CD8-positive, alpha-beta memory T cell (primary cell): ENCODE measurements around the gene GGN. TPM values are rescaled to one million over a fixed set of nuclear protein-coding genes. Genes with fewer than 3 reads are reported as not detected.

ENCODE experiments used
- CTCF ChIA-PET: fragments of 350-600 bp; sonication (Branson Sonifier 250); formaldehyde crosslinking; loops from one replicate; lab custom pipeline; 2021; ENCODE audit warnings: antibody characterized with exemption; lab: Charles Lee
- POLR2A ChIA-PET: fragments of 350-600 bp; sonication (Branson Sonifier 250); formaldehyde crosslinking; loops from one replicate; lab custom pipeline; 2021; ENCODE audit warnings: antibody characterized with exemption; lab: Charles Lee
- DNase-seq, 5 donors: peaks; one replicate each; pipeline versions ENCODE4 v3.0.0 to v3.0.0-alpha.2; 2020 to 2022; ENCODE audit warnings: mixed read lengths in 1 of 5
- H3K27ac ChIP-seq: one replicate; pipeline ENCODE4 v1.7.0; 2013; ENCODE audit warnings: low read depth, mild to moderate bottlenecking, low read length, moderate library complexity
- H3K27me3 ChIP-seq: 2 replicates; pipeline ENCODE4 v1.7.0; 2013; ENCODE audit warnings: low read length, mild to moderate bottlenecking; ENCODE audit not compliant: insufficient read depth, poor library complexity, severe bottlenecking
- H3K36me3 ChIP-seq: 2 replicates; pipeline ENCODE4 v1.7.0; 2013; ENCODE audit warnings: mild to moderate bottlenecking, low read length, moderate library complexity; ENCODE audit not compliant: insufficient read depth
- H3K4me1 ChIP-seq: 2 replicates; pipeline ENCODE4 v1.7.0; 2013; ENCODE audit warnings: mild to moderate bottlenecking, low read length, moderate library complexity; ENCODE audit not compliant: insufficient read depth
- H3K4me3 ChIP-seq: 2 replicates; pipeline ENCODE4 v1.7.0; 2013; ENCODE audit warnings: mild to moderate bottlenecking, low read length
- H3K9me3 ChIP-seq: 2 replicates; pipeline ENCODE4 v1.7.0; 2013; ENCODE audit warnings: mild to moderate bottlenecking, low read length
- H3K27ac Mint-ChIP-seq, 8 donors: one replicate each; pipeline ENCODE4 v1.8.0; 2020 to 2021; ENCODE audit warnings: mixed read lengths in 8 of 8, mild to moderate bottlenecking in 6 of 8, inconsistent platforms in 3 of 8, moderate library complexity in 3 of 8
- H3K27me3 Mint-ChIP-seq, 2 donors: one replicate each; pipeline ENCODE4 v1.8.0; 2020 to 2021; ENCODE audit warnings: mixed read lengths in 2 of 2, mild to moderate bottlenecking in 1 of 2, moderate library complexity in 1 of 2
- H3K36me3 Mint-ChIP-seq, 3 donors: one replicate each; pipeline ENCODE4 v1.8.0; 2020 to 2021; ENCODE audit warnings: mixed read lengths in 3 of 3, inconsistent platforms in 1 of 3, mild to moderate bottlenecking in 1 of 3
- H3K4me1 Mint-ChIP-seq, 3 donors: one replicate each; pipeline ENCODE4 v1.8.0; 2020 to 2021; ENCODE audit warnings: mixed read lengths in 3 of 3, inconsistent platforms in 1 of 3, mild to moderate bottlenecking in 1 of 3
- H3K4me3 Mint-ChIP-seq, 7 donors: one replicate each; pipeline ENCODE4 v1.8.0; 2020 to 2021; ENCODE audit warnings: mixed read lengths in 7 of 7, mild to moderate bottlenecking in 6 of 7, moderate library complexity in 4 of 7, inconsistent platforms in 2 of 7
- H3K9me3 Mint-ChIP-seq, 5 donors: one replicate each; pipeline ENCODE4 v1.8.0; 2020 to 2022; ENCODE audit warnings: mixed read lengths in 5 of 5, mild to moderate bottlenecking in 3 of 5, moderate library complexity in 2 of 5, inconsistent platforms in 1 of 5
- polyA plus RNA-seq: library from polyadenylated mRNA; unstranded; fragments of 300-500 nt; fragmentation: Illumina TruSeq; gene quantifications from one replicate; pipeline ENCODE4 v1.2.3, GENCODE V29; 2021
- total RNA-seq, 2 experiments: library from RNA; stranded (reverse); gene quantifications; one replicate each; pipeline ENCODE4 v1.2.3, GENCODE V29; 2021

Gene GGN
- total and polyA plus RNA-seq, 3 experiments from 2014 or later: 0.15 TPM; not detected in 2

DNA sequence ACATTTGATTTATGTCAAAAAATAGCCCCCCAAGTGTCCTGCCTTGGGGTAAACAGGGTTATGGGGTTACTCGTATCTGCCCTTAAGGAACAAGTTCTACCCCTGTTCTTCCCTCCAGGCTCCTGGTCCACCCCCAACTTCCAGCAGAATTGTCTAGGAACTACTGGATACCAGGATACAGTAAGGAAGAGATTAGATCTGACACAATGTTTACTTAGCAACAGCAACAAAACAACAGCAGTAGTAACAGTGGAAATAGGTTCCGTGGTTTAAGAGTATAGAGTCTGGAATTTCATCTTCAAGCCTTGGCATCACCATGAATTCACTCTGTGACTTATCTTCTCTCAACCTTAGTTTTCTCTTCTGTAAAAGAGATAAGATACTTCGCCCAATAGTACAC lies 13.3 kb upstream of the GGN start:
- Histone ChIP-seq H3K9me3 (no peaks in the 10 kb centered on the region), H3K4me3 (no peak overlapping the region), H3K36me3 (peaks cover 10% of the 10 kb centered on the region), H3K27ac (no peak overlapping the region), H3K4me1 (peaks cover 14% of the 10 kb centered on the region), H3K27me3 (no peaks in the 10 kb centered on the region)
- Mint-ChIP-seq H3K27ac (no peak overlapping the region), H3K4me1 (peaks cover 24 to 35% (median 26%) of the 10 kb centered on the region in 3 donors), H3K4me3 (peak overlapping the region in 2 of 7 donors; percentile 23 to 66), H3K9me3 (no peaks in the 10 kb centered on the region), H3K27me3 (peaks cover 0 to 8% of the 10 kb centered on the region in 2 donors), H3K36me3 (peaks cover 0 to 10% (median 0%) of the 10 kb centered on the region in 3 donors)
- CTCF ChIA-PET: interaction anchor here (3.0 kb wide), 1 partner anchor 26 kb away, joined by 37 read pairs; the partner anchor contains the start of gene PSMD8
- no peak for DNase-seq
- POLR2A ChIA-PET: no interaction called here

DNA sequence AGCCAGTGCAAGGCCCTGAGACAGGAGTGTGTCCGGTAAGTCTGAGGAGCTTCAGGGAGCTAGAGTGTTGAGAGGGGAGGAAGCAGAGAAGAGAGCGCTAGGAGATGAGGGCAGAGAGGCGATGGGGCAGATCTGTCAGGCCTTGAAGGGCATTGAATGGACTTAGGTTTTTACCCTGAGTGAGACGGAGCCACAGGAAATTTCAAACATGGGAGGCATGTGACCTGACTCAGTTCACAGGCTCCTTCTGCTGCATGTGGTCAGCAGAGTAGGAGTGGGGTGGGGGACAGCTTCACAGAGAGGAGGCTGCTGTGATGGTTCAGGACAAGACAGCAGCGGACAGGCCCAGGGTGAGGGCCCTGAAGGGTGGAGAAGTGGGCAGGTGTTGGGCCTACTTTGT lies 12.5 kb upstream of the GGN start:
- ChIA-PET POLR2A (interaction anchor here (0.6 kb wide), 1 partner anchor 529 kb away, joined by 4 read pairs; no protein-coding TSS in a partner anchor), CTCF (no interaction called here)
- H3K27ac Mint-ChIP-seq: peak overlapping the region in 2 of 8 donors; percentile 21 to 46
- H3K36me3 Mint-ChIP-seq: peaks cover 0 to 8% (median 0%) of the 10 kb centered on the region in 3 donors
- H3K36me3 ChIP-seq: peaks cover 9% of the 10 kb centered on the region
- H3K27me3 Mint-ChIP-seq: peaks cover 0 to 8% of the 10 kb centered on the region in 2 donors
- no peaks in the 10 kb centered on the region for H3K9me3 Mint-ChIP-seq
- H3K27ac ChIP-seq: no peak overlapping the region
- H3K4me1 Mint-ChIP-seq: peaks cover 23 to 34% (median 25%) of the 10 kb centered on the region in 3 donors
- peak overlapping the region in 2 of 7 donors; percentile 11 to 73 for H3K4me3 Mint-ChIP-seq
- DNase-seq: no peak
- H3K4me3 ChIP-seq: no peak overlapping the region
- H3K9me3 ChIP-seq: no peaks in the 10 kb centered on the region
- H3K27me3 ChIP-seq: no peaks in the 10 kb centered on the region
- peaks cover 17% of the 10 kb centered on the region for H3K4me1 ChIP-seq

DNA sequence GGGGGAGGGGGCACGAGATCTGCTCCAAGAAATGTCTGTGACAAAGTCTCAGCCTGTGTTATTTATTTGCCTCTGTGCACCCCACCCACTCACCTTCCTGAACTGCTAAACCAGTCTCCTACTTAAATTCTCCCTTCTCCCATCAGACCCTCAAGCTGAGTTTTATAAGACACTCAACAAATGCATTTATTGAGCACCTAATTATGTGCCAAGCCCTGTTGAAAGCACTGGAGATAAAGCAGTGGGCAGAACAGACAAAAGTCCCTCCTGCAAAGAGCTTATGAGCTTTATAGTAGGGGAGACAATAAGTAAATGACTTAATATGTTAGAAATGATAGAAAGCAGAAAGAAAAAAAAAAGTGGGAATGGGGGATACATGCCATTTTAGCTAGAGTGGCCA lies 11.7 kb upstream of the GGN start:
- Histone ChIP-seq H3K4me1 (peaks cover 25% of the 10 kb centered on the region), H3K36me3 (peaks cover under 1% of the 10 kb centered on the region), H3K4me3 (no peak overlapping the region), H3K27me3 (no peaks in the 10 kb centered on the region), H3K9me3 (no peaks in the 10 kb centered on the region), H3K27ac (no peak overlapping the region)
- DNase-seq: no peak
- H3K27me3 Mint-ChIP-seq: peaks cover 2 to 8% of the 10 kb centered on the region in 2 donors
- peaks cover 22 to 35% (median 23%) of the 10 kb centered on the region in 3 donors for H3K4me1 Mint-ChIP-seq
- peak overlapping the region in 1 of 7 donors; percentile 73 for H3K4me3 Mint-ChIP-seq
- H3K27ac Mint-ChIP-seq: no peak overlapping the region
- no peaks in the 10 kb centered on the region for H3K9me3 Mint-ChIP-seq
- peaks cover 0 to 3% (median 0%) of the 10 kb centered on the region in 3 donors for H3K36me3 Mint-ChIP-seq
- ChIA-PET CTCF (no interaction called here), POLR2A (no interaction called here)

DNA sequence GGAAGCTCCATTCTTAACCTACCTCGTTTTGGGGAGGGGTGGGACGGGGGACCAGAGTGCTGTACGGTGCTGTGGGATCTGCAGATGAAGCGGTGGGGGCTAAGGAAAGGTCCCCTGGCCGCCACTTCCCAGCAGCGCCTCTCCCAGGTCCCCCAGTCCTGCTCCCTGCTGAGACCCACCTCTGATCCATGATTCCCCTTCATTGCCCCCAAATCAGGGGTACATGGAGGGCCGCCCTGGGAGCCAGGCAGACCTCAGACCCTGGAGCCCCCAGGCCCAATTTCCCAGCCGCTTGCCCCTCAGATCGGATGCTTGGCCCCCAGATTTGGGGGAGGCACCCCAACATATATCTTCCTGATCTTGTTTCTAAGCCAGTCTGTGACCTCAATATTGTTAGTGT lies 11.2 kb upstream of the GGN start:
- H3K4me3 ChIP-seq: no peak overlapping the region
- POLR2A ChIA-PET: interaction anchor here (0.6 kb wide), 1 partner anchor 304 kb away, joined by 3 read pairs; no protein-coding TSS in a partner anchor
- H3K36me3 ChIP-seq: no peaks in the 10 kb centered on the region
- no peak overlapping the region for H3K27ac ChIP-seq
- DNase-seq: no peak
- CTCF ChIA-PET: no interaction called here
- no peaks in the 10 kb centered on the region for H3K9me3 ChIP-seq
- peaks cover 2 to 8% of the 10 kb centered on the region in 2 donors for H3K27me3 Mint-ChIP-seq
- H3K4me1 ChIP-seq: peaks cover 24% of the 10 kb centered on the region
- no peaks in the 10 kb centered on the region for H3K9me3 Mint-ChIP-seq
- no peak overlapping the region for H3K27ac Mint-ChIP-seq
- no peaks in the 10 kb centered on the region for H3K27me3 ChIP-seq
- H3K4me1 Mint-ChIP-seq: peaks cover 21 to 34% (median 22%) of the 10 kb centered on the region in 3 donors
- H3K4me3 Mint-ChIP-seq: peak overlapping the region in 1 of 7 donors; percentile 73
- H3K36me3 Mint-ChIP-seq: peaks cover 0 to 3% (median 0%) of the 10 kb centered on the region in 3 donors

DNA sequence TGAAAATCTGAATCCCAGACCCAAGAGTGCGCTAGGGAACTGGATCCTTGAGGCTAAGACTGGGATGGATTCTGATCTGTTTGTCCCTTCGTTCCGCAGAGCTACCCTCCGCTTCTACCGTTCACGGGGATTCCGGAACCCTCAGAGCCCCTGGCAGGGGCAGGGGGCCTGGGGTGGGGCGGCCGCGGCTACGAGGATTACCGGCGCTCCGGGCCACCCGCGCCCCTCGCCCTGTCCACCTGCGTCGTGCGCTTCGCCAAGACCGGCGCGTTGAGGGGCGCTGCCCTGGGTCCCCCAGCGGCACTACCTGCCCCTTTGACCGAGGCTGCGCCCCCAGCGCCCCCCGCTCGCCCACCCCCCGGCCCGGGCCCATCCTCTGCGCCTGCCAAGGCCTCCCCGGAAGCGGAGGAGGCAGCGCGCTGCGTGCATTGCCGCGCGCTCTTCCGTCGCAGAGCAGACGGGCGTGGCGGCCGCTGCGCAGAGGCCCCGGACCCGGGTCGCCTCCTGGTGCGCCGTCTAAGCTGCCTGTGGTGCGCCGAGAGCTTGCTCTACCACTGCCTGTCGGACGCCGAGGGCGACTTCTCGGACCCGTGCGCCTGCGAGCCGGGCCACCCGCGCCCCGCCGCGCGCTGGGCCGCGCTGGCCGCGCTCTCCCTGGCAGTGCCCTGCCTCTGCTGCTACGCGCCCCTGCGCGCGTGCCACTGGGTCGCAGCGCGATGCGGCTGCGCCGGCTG lies 7.7 kb upstream of the GGN start:
- no peaks in the 10 kb centered on the region for H3K9me3 ChIP-seq
- H3K4me1 ChIP-seq: peaks cover 15% of the 10 kb centered on the region
- H3K36me3 ChIP-seq: no peaks in the 10 kb centered on the region
- H3K27me3 ChIP-seq: no peaks in the 10 kb centered on the region
- peaks cover 3 to 8% of the 10 kb centered on the region in 2 donors for H3K27me3 Mint-ChIP-seq
- peak overlapping the region; percentile 36 to 87 (median 63) for H3K4me3 Mint-ChIP-seq
- peaks cover 20 to 22% (median 22%) of the 10 kb centered on the region in 3 donors for H3K4me1 Mint-ChIP-seq
- H3K27ac ChIP-seq: peak overlapping the region; percentile 9
- peak overlapping the region in 3 of 8 donors; percentile 59 to 81 (median 72) for H3K27ac Mint-ChIP-seq
- peak in 3 of 5 donors; percentile 30 to 55 (median 53) for DNase-seq
- H3K4me3 ChIP-seq: peak overlapping the region; percentile 45
- H3K36me3 Mint-ChIP-seq: no peaks in the 10 kb centered on the region
- ChIA-PET CTCF (interaction anchor here (1.1 to 2.2 kb wide), 2 partner anchors 8 to 535 kb away, joined by 3 to 19 read pairs; partner anchors contain the start of genes FAM98C, MRPS12 and SARS2), POLR2A (interaction anchor here (0.5 to 1.1 kb wide), 4 partner anchors 21 to 81 kb away, joined by 3 to 11 read pairs (median 3); partner anchors contain the start of genes CATSPERG and PSMD8)
- H3K9me3 Mint-ChIP-seq: no peaks in the 10 kb centered on the region

DNA sequence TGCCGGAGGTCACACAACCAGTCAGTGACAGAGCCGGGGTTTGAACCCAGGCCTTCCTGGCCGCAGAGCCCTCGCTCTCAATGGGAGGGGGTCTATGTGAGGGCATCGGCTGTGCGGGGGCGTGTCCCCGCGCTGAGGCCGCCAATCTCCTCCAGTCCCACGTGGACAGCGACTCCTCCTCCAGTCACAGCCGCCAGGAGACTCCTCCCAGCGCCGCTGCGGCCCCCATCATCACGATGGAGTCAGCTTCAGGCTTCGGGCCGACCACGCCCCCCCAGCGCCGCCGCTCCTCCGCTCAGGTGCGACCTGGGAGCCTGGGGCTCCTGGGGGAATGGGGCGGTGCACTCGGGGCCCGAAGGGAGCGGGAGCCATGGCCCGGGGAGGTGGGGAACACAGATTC lies 6.7 kb upstream of the GGN start:
- no peaks in the 10 kb centered on the region for H3K36me3 ChIP-seq
- no peaks in the 10 kb centered on the region for H3K9me3 ChIP-seq
- H3K4me3 ChIP-seq: peak overlapping the region; percentile 45
- POLR2A ChIA-PET: interaction anchor here (0.7 to 1.6 kb wide), 2 partner anchors 8 to 20 kb away, joined by 3 to 5 read pairs; partner anchors contain the start of genes FAM98C and PSMD8
- Mint-ChIP-seq H3K4me3 (peak overlapping the region; percentile 56 to 87 (median 71)), H3K27ac (peak overlapping the region in 4 of 8 donors; percentile 57 to 81 (median 62)), H3K27me3 (peaks cover 2 to 3% of the 10 kb centered on the region in 2 donors), H3K36me3 (no peaks in the 10 kb centered on the region), H3K9me3 (no peaks in the 10 kb centered on the region), H3K4me1 (peaks cover 24 to 26% (median 24%) of the 10 kb centered on the region in 3 donors)
- peak; percentile 37 to 77 (median 46) for DNase-seq
- no peak overlapping the region for H3K27ac ChIP-seq
- no peaks in the 10 kb centered on the region for H3K27me3 ChIP-seq
- CTCF ChIA-PET: interaction anchor here (1.0 to 2.2 kb wide), 3 partner anchors 9 to 20 kb away, joined by 3 to 19 read pairs (median 3); partner anchors contain the start of genes FAM98C and PSMD8
- peaks cover 15% of the 10 kb centered on the region for H3K4me1 ChIP-seq

DNA sequence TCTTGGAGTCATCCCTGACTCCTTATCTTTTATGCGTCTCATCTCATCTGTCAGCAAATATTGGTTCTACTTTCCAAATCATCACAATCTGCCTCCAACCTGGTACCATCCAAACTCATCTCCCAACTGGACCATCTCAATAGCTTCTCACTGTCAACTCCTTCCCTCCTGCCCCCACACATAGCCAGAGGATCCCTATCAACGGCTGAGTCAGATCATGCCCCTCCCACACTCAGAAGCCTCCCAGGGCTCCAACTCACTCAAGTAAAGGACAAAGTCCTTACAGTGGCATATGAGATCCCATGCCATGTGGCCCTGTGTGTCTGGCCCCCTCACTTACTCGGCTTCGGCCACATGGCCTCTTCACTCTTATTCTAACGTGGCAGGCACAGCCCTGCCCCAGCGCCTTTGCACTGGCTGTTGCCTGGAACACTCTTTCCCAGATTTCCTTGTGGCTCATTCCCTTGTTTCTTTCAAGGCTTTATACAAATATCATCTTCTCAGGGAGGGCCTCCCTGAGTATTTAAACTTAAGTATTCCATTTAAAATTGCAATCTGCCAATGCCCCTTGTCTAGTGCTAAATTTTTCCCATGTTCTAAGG lies 5.0 kb upstream of the GGN start:
- ChIA-PET CTCF (interaction anchor here (1.3 to 1.6 kb wide), 2 partner anchors 10 to 19 kb away, joined by 3 read pairs; partner anchors contain the start of genes FAM98C and PSMD8), POLR2A (no interaction called here)
- H3K27ac Mint-ChIP-seq: peak overlapping the region in 2 of 8 donors; percentile 43 to 47
- Histone ChIP-seq H3K4me3 (no peak overlapping the region), H3K27me3 (no peaks in the 10 kb centered on the region), H3K27ac (no peak overlapping the region), H3K36me3 (no peaks in the 10 kb centered on the region), H3K4me1 (peaks cover 28% of the 10 kb centered on the region), H3K9me3 (no peaks in the 10 kb centered on the region)
- H3K9me3 Mint-ChIP-seq: no peaks in the 10 kb centered on the region
- H3K36me3 Mint-ChIP-seq: no peaks in the 10 kb centered on the region
- peak overlapping the region in 1 of 7 donors; percentile 49 for H3K4me3 Mint-ChIP-seq
- peaks cover 4 to 6% of the 10 kb centered on the region in 2 donors for H3K27me3 Mint-ChIP-seq
- DNase-seq: no peak
- H3K4me1 Mint-ChIP-seq: peaks cover 32 to 38% (median 33%) of the 10 kb centered on the region in 3 donors
